ELF-1 (cell line): ENCODE data around the gene CTTN.
A peak's percentile ranks its signal among the peaks of the same experiment; 100 is the strongest.

ENCODE experiments used
- DNase-seq: peaks from one replicate; pipeline ENCODE4 v3.0.0-alpha.2; 2016; ENCODE audit warnings: low read depth, low spot score

Gene CTTN

DNA sequence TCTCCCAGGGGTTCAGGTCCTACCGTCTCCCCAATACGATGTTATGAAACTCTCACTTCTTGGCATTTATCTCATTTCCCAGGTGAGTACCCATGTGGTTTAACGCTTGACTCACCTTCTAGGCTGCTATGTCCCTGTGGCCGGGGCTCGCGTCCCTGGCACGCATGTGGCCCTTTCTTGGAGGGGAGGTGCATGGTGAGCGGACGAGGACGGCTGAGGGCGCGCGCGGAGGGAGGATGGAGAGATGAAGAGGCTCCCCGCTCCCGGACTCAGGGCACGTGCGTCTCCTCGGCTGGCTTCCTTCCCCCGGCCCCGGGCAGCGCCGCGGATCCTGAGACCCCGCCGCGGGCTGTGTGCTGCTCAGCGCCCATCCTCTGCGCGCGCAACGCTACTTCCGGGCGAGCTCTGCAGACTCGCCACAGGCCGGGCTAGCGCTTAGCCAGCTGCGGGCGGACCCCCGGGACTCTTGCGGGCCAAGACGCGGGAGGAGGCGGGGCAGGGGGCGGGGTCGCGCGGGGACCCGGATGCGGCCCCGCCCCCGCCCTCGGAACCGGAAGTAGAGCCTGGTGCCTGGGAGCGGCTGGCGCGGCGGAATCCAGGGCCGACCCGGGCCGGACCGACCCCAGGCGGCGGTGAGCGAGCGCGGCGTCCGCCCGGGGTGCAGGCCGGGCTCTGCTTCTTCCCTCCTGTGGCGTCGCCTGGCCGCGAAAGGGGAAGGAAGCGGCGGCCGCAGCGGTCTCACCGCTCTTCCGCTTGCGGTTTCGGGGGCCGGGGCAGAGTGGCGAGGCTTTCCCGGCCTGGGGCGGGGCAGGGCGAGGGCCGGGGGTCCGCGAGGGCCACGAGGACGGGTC is at the start of gene CTTN:
Gene CTTN (plus strand): TSS at position 547 of the 851 bp plus-strand sequence. CDS start 8,769 bp downstream, outside the sequence.
- peak; percentile 94 for DNase-seq

DNA sequence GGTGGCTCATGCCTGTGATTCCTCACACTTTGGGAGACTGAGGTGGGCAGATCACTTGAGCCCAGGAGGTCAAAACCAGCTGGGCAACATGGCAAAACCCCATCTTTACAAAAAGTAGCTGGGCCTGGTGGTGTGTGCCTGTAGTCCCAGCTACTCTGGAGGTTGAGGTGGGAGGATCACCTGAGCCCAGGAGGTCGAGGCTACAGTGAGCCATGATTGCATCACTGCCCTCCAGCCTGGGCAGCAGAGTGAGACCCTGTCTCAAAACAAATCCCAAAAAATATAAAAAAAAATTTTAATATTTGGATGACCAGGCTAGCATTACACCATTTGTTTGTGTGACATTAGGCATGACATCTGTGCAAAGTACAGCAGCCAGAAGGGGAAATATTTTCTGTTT is 49.7 kb upstream of the CTTN start:
- no peak for DNase-seq

DNA sequence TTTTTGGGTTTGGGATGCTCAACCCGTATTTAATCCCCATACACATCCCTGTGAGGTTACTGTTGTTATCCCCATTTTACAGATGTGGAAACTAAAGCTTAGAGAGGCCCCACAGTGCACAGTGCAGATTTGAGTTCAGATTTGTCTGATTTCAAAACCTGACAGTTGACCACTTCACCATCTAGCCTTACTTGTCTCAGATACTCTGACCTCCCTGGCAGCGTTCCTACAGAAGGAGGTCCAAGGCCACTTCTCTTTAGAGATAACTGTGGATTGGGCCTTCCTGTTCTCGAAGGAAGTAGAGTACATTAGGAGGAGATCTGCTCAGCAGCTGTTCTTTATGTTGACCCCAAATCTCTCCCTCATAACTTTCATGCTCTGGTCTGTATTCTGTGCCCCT is 46.7 kb upstream of the CTTN start:
- no peak for DNase-seq

DNA sequence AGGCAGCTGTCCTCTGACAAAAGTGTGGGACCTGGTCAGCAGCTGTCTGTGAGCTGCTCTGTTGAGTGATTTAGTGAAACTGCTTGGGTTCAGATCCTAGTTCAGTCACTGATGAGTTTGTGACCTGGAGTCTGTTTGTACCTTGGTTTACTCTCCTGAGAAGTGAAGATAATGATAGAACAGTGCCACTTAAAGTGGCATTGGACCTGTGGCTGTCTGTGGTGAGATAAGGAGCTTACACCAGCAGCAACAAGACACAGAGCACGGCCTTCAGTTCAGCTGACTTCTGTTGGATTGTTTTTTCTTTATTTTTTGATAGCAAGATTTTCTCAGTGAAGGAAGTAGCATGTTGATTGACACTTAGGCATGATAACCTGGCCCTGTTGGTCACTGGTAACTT is 46.2 kb upstream of the CTTN start:
- DNase-seq: no peak

DNA sequence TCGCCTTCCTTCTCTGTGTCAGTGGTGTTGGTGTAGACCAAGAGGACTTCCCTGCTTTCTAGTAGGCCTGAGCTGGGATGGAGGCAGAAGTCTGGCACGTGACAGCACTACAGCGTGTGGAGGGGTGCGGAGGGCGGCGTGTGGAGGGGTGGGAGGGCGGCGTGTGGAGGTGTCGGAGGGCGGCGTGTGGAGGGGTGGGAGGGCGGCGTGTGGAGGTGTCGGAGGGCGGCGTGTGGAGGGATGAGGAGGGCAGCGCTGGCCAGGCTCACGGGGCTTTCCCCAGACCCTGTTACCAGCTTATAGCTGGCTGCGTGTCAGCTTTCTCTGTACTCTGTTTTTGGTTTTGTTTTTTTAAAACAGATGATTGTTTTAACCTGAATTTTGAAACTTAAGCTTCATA is 45.7 kb upstream of the CTTN start:
- DNase-seq: no peak

DNA sequence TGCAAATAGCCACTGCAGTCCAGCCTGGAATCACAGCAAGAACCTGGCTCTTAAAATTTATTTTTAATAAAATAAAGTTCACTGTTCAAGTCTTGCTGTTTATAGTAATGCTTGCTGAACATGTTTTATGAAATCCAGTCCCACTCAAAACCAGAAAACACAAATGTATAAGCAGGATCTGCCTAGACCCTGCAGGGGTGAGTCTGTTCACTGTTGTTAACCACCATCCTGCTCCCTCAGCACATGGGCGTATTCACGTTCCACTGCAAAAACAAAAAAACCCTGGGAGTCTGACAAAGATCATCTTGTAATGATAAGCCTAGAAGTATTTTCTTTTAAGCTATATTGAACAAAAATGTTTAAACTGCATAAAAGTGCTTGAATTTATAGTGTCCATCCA is 45.0 kb upstream of the CTTN start:
- DNase-seq: no peak

DNA sequence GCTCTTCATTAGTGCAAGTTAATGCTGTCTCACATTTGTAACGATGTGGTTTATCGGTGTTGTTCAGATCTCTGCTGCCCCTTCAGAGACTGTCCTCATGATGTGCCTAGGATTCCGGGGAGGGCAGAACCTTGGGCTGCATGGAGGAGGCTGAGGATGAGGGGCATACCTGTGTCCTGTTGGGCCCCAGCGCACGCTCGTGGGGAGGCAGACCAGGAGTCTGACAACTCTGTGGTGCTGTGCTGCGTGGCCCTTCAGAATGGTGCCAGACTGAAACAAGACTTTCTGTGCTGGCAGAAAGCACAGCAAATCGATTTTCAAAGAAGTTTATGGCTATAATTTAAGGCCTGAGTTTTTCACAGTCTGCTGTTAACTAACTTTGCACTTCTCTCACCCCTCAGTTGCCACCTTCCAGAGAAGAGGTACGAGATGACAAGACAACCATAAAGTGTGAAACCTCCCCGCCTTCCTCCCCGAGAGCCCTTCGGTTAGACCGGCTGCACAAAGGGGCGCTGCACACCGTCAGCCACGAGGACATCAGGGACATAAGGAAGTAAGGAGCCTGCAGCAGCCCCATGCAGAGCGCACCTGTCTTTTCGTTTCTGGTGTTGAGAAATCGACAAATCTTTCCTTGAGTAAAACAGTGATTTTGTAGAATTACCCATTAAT is 44.3 kb upstream of the CTTN start:
- DNase-seq: no peak

DNA sequence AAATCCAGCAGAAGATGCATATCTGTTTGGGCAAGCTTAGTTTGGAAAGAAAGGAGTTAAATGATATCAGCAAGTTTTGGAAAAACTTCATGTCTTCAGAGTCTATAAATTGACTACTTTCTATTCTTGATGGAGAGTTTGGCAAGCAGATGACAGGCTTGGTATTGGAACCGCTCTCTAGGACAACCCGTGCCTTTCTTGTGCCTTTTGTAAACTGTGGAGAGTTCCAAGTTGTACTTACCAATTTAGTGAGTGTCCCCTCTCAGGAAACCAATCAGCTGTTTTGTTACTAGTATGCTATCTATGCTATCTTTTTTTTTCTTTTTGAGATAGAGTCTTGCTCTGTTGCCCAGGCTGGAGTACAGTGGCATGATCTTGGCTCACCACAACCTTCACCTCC is 43.7 kb upstream of the CTTN start:
- DNase-seq: no peak

DNA sequence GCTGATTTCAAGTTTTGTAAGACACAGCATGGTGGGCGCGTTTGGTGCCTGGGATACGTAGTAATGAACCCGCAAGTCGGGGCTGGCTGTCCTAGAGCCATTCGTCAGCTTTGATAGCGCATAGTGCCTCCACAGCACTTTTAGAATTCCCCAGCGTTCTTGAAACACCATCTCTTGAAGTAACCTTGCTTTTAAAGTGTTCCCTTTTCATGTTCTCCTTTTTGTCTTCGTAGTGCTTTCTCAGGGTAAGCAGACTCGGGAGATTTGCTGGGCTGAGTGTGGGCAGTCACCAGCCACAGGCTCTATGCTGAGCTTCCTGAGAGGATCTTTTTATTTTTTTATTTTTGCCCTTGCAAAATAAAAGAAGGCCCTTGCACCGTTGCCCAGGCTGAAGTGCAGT is 39.6 kb upstream of the CTTN start:
- DNase-seq: no peak

DNA sequence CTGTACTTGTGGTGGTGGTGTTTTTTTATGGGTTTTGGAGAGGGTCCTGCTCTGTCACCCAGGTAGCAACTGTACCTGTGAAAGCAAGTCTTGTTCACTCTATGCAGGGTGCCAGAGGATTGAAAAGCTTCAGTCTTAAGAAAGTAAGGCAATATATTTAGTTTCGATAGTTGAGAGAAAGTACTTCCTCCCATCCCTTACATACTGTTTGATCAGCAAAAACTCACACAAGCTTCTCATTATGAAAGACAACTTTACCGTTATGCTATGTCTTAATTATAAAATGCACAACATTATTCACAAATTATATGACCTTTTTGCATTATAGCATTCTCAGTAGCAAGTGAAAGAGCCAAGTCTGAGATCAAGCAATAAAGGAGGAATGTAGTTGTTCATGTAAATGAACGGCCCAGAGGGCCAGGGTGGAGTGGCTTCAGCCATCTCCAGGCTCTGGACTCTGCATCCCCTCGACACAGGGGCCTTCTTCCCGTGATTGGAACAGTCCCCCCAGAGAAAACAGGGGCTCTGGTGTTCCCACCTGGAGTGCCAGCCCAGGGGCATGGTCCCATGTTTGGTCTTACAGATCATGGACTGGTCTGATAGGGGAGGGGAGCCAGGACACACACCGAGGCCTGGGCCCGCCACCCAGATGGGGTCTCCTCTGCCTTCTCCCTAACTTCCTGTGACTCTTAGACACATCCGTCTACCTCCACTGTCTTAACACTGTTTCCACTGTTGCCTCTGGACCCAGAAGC is 38.7 kb upstream of the CTTN start:
- DNase-seq: no peak

DNA sequence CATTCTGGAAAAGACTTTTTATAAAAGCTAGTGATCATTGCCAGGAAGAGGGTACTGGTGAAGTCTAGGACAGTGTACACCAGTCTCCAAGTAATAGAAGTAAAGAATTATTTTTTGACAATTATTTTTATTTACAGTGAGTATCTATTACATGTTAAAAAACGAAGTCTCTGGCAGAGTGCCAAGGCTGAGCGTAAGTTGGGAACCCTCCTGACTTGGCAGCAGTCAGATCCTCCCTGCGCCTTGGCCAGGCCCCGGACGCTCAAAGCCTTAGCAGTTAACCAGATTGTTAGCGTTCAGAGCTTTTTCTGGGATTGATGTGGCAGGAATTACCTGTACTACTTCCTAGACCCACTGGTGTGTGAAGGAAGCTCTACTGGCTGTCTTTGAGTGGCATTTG is 38.1 kb upstream of the CTTN start:
- DNase-seq: no peak

DNA sequence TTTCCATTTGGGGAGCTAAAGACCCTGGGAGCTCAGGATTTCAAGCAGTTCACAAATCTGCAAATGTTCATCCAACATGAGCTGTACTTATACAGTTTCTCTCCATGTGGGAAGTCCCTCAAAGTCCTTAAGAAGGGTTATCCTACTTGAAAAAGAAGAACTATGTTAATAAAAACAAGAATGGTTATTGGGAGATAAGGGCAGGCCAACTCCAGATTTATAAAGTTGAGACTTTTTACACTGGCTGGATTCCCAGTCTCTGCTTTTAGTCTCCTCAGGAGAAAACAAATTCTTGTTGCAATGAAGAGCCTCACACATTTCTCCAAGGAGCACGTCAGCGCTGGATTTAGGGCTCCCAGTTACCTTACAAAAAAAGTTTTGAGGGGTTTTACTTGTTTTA is 34.2 kb upstream of the CTTN start:
- no peak for DNase-seq

DNA sequence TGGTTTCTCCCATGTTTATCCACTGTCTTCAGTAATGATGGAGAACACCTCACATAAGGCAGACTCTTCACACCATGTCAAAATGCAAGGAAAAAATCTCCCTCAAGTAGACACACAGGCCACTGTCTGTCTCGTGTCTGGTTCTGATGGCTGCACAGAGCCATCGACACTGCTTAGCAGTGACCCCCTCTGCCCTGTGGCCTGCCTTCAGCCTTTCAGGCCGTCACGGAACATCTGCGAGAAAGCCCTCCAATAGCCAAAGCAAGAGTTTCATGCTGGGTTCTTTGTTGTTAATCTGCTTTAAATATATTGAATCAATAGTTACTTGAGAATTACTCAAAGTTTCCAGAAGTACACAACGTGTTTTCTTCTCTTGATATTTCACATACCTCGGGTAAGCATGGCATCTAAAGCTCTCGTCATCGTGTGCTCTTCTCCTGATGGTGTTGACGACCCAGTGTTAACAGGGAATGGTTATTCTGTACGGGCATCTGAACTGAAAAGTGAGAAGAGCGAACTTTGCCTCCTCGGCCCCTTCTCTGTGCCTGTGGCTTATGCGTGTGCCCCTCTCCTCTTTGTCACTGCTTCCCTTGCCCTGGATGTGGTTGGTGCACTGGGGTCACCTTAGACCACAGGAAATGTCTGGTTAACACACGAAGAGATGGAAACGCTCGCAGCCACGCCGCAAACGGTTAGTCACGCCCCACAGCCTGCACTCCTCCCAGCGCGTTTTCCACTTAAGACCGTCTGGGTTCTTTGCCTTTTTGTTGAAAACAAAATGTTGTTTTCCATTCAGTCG is 33.4 kb upstream of the CTTN start:
- no peak for DNase-seq

DNA sequence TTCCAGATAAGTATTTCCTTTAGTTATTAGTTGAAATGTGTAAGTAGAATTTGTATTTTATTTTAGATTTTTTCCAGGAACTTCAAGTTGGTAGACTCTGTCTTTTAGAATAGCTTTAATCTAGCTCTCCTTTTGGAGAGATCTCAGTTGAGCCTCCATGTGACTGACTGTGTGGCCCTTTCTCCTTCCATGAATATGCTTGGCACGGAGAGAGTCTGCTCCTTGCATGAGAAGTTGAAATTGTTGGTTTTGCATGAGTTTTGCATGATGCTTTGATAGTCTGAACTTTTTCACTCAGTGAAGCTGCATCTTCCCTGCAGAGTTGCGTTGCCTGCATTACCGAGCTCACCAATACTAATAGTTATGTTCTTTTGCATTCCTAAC is 32.8 kb upstream of the CTTN start:
- DNase-seq: no peak

DNA sequence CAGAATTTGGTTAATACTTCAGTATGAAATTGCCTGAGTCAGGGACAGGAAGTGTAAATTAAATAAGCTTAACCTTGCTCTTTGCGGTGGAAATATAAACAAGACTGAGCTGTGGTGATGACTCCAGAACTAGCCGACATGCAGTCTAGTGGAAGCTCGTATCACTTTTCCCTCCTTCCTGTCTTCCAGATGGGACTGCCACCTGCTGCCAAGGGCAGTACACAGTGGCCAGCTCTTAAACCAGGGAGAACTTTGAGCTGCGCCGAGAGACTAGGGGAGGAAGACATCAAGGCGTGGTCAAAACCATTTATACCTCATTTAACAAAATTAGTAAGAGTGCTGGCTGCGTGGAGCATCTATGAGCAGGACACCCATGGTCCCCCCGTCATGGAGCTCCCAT is 31.3 kb upstream of the CTTN start:
- no peak for DNase-seq

DNA sequence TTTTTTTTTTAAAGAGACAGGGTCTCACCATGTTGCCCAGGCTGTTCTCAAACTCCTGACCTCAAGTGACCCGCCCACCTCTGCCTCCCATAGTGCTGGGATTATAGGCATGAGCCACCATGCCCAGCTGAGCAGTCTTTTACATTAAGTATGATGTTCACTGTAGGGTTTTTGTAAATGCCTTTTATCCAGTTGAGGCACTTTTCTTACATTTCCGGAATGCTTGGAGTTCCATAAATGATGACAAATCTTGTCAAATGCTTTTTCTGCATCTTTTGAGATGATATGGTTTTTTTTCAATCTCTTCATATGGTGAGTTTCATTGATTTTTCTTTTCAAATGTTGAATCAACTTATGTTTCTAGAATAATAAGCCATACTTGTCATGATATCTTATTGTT is 29.4 kb upstream of the CTTN start:
- DNase-seq: no peak

DNA sequence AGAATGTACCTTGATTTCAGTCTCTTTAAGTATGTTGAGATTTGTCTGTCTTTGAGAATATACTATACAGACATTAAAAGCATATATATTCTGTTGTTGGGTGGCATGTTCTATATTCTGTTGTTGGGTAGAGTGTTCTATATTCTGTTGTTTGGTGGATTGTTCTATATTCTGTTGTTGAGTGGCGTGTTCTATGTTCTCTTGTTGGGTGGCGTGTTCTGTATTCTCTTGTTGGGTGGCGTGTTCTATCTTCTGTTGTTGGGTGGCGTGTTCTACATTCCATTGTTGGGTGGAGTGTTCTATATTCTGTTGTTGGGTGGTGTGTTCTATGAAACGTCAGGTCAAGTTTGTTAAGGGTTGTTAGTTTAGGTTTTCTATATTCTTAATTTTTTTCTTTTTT is 27.1 kb upstream of the CTTN start:
- DNase-seq: no peak

DNA sequence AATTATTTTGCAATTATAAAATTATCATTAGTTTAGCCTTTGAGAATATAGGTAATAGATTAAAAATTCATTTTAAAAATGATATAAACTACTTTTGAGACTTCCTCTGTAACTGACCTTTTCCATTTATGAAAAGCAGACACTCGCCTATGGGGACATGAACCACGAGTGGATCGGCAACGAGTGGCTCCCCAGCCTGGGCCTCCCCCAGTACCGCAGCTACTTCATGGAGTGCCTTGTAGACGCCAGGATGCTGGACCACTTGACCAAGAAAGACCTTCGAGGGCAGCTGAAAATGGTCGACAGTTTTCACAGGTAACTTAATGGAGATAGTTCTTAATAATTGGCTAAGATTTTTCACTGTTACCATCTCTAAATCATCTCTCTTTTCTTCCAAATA is 26.3 kb upstream of the CTTN start:
- DNase-seq: no peak

DNA sequence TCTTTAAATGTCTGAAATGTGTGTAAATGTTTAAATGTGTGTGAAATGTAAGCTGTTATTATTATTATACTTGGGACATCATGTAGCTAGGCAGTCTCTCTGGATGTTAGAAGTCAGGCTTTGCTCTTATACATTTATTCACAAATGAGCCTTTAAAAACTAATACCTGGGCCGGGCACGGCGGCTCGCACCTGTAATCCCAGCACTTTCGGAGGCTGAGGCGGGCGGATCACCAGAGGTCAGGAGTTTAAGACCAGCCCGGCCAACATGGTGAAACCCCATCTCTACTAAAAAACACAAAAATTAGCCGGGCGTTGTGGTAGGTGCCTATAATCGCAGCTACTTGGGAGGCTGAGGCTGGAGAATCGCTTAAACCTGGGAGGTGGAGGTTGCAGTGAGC is 21.7 kb upstream of the CTTN start:
- no peak for DNase-seq

DNA sequence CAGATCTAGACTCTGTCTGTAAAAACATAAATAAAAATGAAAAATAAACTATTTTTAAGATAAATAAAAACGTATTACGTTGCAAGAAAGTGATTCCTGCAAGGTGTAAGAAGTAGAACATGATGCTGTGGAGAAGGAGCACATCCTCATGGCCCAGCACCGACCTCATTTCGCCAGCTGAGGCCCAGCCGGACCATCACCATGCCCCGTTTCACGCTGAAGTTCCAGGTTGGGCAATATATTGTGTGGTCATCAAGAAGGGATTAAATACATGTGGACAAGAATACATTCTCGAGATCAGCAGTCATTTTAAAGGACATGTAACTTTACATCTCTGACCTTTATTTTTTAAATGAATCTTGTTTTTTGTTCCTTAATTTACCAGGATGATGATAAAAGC is 20.7 kb upstream of the CTTN start:
- no peak for DNase-seq

DNA sequence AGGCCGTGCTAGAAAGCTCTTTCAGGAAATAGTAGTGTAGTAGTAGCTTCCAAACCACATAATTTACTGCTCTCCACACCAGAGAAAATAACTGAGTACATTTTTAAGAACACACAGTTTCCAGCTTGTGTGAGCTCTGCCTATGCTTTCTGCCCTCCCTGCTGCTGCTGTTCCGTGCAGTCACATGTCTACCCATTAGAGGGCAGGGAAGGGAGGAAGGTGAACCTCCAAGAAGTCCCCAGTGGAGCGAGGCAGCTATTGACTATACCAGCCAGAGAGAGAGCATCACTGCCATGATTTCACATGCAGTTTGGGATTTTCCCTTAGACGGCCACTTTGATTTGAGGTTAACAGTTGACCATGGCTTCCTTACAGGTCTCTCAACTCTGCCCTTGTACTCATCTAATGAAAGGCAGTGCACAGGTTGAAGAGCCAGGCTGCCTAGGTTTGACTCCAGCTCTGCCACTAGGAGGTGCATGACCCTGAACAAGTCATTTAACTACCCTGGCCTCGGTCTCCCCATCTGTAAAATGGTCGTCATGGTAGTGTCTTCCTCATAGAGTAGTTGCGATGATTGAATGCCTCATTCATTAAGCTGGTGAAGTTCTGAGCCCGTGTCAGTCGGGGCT is 19.7 kb upstream of the CTTN start:
- DNase-seq: no peak
